HG03095 (cell line): ENCODE results near the gene METTL18.

Source experiments
- ATAC-seq: cut with Tn5 transposase; IDR thresholded peaks from one replicate; pipeline ENCODE4 v1.9.1; 2021; ENCODE audit warnings: moderate library complexity; ENCODE audit not compliant: unreplicated experiment

The METTL18 gene

DNA sequence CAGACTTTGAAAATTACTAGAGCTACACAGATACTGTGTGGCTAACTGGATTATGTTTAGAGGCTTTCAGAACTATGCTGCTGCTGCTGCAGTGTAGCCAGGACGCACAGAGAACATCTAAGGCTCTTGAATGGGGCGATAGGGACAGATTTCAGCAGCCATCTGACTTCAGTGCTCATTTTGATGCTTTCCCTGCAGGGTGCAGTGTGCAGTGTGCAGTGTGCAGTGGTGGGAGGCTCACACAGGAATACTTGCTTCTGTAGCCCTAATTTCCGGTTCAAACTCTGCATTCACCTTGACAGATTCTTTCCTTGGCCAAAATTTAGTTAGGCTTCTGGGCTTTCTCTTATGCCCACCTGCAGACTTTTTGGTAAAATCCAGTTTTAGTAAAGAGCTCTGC is 7.7 kb downstream of the METTL18 start:
- ATAC-seq = no peak

DNA sequence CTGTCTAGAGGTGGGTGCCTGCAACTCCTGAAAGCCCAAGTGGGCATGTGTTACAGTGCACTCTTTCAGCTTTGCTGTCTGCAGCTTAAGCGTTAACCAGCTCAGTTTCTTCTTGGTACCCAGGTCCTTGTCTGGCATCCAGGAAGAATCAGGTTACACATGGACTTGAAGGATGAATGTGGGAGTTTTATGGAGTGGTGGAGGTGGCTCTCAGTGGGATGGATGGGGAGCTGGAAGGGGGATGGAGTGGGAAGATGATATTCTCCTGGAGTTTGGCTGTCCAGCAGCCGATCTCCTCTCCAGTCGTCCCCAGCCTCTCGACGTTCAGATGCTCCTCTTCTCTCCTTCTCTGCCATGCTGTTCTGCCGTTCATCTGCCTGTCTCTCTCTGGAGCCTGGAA is 9.4 kb downstream of the METTL18 start:
- ATAC-seq = no peak

DNA sequence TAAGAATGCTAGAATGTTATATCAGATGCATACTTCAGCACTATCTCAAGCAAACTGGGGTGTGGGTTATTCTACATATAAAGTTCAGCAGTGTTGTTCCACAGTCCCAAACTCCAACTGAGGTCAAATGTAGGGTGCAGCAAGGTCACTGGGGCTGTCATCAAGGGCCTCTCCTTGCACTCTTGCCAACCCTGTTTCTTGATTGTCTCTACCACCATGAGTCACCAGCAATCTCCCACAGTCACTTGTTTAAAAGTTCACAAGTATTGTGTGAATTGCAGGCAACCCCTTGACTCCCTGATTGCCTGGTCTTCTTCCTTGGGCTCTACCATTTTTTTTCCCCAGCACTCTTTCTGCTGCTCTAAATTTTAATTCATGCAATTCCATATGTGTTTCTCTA is 10.6 kb downstream of the METTL18 start:
- no peak for ATAC-seq

DNA sequence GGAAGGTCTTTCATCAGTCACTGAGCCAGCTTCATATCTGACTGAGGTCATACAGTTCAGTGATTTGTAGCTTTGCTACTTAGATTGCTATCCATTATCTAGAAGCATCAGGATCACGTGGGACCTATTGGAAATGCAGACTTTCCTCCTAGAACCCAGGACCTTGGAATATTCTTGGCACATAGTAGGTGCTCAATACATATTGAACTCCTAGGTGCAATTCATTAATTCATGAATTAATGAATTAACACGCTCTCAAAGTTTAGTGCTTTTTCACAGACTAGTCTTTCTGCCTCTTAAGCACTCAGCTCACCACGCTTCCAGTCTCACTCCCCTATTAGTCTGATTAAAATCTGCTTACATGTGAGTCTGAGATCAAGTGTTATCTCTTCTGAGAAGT is 12.1 kb downstream of the METTL18 start:
- no peak for ATAC-seq

DNA sequence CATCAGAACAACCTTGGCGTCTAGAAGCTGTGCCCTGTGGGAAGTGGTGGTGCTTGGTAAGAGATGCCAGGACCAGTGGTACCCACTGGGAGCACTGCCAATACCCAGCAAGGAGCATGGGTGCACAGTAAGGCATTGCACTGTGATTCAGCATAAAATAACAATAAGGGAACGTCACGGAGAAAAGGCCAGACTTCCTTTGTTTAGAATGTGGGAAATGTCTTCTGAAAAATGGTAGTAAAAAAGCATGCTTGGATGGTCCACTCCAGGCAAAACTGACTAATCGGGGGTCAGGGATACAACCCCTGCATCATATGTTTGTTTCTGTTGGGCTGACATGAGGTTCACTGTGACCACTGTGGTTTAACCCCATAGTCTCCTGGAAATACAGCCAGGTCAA is 14.7 kb downstream of the METTL18 start:
- no peak for ATAC-seq

DNA sequence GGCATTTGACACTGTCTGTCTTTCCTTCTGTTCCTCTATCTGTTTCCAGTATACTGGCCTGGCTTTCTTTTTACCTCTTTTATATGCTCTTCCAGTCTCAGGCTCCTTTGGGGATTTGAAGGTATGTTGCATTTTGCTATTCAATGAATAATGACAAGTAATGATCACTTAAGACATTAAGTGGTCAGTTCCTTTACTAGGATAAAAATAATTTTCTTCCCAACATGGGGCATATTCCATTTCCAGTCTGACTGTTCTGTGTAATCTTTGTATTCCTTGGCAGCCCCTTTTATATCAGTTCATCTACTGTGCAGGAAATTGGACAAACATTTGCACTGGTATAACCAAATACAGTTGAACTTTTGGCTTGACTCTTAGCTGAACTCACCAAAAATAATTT is 15.6 kb downstream of the METTL18 start:
- no peak for ATAC-seq

DNA sequence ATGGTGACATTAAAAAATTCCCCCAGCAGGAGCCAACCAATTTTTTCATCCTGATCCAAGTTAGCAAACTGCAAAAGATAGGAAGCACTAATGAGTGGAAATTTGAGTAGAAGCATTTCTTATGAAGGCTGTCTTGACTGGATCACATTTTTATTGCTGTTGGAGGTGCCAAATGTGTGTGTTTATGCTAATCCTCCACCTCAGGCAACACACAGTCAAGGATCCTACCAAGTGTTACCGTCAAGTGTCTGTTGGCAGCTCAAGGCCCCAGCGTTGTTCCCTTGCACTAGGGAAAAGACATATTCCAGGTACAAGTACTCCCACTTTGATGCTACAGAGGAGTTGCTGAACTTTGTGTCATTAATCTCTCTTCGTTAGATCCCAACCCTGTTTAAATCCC is 18.3 kb downstream of the METTL18 start:
- no peak for ATAC-seq

DNA sequence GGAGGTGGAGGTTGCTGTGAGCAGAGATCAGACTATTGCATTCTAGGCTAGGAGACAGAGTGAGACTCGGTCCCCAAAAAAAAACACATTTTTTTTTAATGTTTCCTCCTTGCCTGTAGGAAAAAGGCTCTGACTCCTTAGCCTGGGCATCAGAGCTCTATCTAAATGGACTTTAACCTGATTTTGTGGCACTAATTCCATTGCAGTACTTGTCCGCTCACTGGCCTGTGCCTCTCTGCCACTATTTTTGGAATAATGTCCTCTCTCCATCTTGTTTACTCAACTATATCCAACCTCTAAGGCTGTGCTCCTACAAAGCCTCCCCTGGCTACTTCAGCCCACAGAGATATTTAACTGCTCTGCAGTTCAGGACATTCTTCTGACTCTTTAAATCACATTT is 26.5 kb downstream of the METTL18 start:
- ATAC-seq = no peak

DNA sequence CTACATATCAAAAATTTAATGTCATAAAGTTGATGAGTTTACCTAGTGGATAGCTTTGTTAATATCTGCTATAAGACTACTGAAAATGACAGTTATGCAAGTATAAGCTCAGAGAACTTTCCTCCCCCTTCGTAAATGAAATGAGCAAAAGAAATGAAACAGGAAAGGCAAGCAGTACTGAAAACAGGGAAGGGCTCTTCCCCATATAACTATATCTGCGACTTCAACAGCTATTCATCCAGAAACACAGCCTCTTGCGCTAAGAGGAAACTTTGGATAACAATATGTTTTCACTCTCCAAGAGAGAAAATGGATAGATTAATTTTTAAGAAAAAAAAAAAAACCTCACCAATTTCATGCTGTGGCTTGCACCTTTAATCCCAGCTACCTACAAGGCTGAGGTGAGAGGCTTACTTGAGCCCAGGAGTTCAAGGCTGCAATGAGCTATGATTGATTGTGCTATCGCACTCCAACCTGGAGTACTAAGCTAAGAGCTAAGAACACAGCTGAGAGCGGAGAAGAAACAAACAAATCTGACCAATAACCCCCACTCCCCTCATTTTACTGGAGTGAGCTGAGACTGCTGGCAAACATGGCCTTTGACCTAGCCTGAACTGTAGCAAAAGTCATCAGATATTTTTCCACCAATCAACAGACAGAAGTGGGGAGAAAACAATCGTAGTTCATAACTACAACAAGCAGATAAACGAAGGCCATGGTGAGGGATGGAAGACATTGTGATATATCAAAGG is 29.0 kb downstream of the METTL18 start:
- ATAC-seq = no peak

DNA sequence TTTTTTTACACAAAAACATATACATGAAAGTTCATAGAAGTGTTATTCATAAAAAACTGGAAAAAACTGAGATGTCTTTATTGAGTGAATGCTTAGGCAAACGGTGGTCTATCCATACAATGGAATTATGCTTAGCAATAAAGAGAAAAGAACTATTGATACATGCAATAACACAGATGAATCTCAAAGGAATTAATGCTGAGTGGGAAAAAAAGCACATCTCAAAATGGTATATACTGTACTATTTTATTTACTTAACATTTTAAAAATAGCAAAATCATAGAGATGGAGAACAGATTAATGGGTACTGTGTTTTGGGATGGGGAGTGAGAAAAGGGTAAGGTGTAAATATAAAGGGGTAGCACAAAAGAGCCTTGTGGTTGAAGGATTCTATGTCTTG is 29.8 kb downstream of the METTL18 start:
- no peak for ATAC-seq

DNA sequence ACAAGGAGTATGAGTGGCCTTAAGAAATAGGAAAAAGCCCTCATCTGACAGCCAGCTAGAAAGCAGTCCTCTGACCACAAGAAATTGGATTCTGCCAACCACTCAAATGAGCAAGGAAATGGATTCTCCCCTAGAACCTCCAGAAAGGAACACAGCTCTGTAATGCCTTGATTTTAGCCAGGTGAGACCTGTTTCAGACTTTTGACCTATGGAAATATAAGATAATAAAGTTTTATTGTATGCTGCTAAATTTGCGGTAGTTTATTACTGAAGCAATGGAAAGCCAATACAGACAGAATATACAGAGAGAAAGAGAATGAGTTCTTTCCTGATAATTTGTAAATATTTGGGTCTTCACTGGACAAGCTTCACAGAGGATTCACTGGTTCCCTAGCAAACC is 32.0 kb downstream of the METTL18 start:
- no peak for ATAC-seq

DNA sequence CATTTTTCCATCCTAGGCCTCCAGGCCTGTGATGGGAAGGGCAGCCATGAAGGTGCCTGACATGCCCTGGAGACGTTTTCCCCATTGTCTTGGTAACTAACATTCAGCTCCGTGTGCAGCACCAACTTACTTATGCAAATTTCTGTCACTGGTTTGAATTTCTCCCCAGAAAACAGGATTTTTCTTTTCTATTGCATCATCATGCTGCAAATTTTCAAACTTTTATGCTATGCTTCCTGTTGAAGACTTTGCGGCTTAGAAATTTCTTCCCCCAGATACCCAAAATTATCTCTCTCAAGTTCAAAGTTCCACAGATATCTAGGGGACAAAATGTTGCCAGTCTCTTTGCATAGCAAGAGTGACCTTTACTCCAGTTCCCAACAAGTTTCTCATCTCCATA is 35.7 kb downstream of the METTL18 start:
- no peak for ATAC-seq

DNA sequence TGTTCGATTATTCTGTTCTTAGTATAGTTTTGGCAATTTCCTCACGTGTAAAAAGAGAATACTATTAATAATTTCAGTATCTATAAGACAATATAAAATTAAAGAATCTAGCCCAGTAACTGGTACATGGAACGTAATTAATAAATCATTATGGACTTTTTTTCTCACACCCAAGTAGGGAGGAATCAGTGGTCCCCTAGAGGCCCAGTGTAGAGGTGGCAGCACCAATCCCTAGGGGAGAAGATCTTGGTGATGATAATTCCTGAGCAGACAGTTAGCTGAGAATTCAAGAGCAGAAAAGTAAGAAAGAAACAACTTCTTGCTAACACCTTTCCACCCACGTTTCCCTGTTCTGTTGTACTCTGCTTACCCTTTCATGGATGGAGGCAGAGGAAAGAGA is 41.2 kb downstream of the METTL18 start:
- ATAC-seq = no peak

DNA sequence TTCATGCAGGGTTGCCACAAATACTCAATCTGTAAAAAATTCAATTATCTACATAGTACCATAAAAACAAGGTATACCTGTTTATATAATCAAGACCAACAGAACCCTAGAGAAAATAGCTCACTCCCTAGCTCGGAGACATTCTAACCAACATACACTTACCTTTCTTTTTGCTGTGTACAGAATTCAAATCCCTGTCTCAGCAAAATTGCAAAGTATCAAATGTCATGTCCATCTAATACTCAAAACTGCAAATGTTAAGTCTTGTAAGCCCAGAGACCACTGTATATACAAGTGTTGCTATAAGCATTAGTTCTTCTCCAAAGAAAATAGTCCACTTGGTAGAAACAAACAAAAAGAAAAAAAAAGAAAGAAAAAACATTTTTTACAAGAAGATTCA is 44.7 kb downstream of the METTL18 start:
- no peak for ATAC-seq

DNA sequence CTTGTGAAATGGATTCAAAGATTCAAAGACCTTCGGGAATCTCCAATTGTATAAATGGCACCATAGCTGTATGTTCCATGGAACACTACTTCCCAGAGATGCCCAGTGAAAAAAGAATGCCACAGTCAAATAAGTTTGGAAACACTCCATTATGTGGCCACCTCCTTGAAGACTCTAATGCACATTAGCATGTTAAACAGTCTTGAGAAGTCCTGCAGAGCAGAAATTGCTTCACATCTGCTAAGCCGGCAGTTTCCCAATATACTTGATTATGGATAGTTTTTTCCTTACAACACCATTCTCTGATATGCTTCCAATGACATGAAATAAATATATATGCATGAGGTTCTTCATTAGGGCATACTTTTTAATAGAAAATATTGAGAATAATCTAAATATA is 48.2 kb downstream of the METTL18 start:
- no peak for ATAC-seq

DNA sequence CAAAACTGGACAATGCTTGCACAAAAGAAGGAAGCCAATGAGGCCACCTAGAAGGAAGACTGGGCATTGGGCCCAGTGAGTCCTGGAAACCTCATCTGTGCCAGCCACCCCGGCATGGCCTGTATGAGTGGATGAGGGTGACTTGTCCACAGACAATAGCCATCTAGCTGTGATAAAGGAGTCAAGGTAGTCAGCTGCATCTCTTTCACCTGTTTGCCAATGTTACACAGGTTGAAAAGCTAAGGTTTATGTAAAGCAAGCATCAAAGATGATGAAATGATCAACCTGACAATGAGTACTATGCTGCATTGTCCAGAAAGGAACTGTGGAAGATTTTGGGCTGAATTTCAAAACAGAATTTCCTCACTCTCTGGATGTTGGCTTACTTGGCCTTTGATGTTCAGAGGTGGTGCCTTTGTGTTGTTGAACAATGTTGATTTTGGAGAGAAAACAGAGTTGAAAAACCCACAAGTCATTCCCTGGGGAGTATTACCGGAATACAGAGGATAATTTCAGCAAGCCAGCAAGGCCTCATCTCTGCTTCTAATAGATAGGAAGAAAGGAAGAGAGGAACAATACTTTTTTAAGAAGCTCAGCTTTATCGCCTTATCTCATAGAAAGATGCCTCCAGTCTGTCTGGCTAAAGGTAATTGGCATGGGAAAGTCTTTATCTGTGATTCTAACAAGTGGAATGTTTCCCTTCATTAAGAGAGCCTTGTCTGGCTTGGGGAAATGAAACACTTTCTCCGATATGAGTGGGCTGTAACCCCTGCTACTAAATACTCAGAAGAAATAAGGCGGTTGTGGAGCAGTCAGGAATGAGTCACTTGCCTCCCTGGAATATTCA is 49.5 kb downstream of the METTL18 start:
- ATAC-seq = no peak
